ENCODE results near the gene COX11.

The COX11 gene

GRCh38 chr17:54976316-54976715, 7.9 kb upstream of the COX11 start:
- Mint-ChIP-seq H3K4me1 (ENCODE audit: low read depth) (peaks cover 8% of the 10 kb centered on the region), H3K36me3 (ENCODE audit: low read depth) (peaks cover 4% of the 10 kb centered on the region), H3K27ac (no peak overlapping the region), H3K27me3 (ENCODE audit: low read depth) (no peaks in the 10 kb centered on the region), H3K9me3 (peaks cover 13% of the 10 kb centered on the region), H3K4me3 (no peak overlapping the region)
- no peak for DNase-seq (ENCODE audit: low spot score)

GRCh38 chr17:54974759-54975158, 6.3 kb upstream of the COX11 start:
- Mint-ChIP-seq H3K36me3 (ENCODE audit: low read depth) (peaks cover 4% of the 10 kb centered on the region), H3K4me1 (ENCODE audit: low read depth) (peaks cover 13% of the 10 kb centered on the region), H3K27me3 (ENCODE audit: low read depth) (no peaks in the 10 kb centered on the region), H3K9me3 (peaks cover 6% of the 10 kb centered on the region), H3K27ac (no peak overlapping the region), H3K4me3 (no peak overlapping the region)
- DNase-seq (ENCODE audit: low spot score) = no peak

GRCh38 chr17:54972406-54973138, 4.1 kb upstream of the COX11 start:
- no peak overlapping the region for H3K4me3 Mint-ChIP-seq
- H3K9me3 Mint-ChIP-seq = no peaks in the 10 kb centered on the region
- H3K27ac Mint-ChIP-seq = no peak overlapping the region
- peaks cover 13% of the 10 kb centered on the region for H3K4me1 Mint-ChIP-seq (ENCODE audit: low read depth)
- no peak for DNase-seq (ENCODE audit: low spot score)
- H3K36me3 Mint-ChIP-seq (ENCODE audit: low read depth) = no peaks in the 10 kb centered on the region
- no peaks in the 10 kb centered on the region for H3K27me3 Mint-ChIP-seq (ENCODE audit: low read depth)

- no peak overlapping the region for H3K4me3 Mint-ChIP-seq
- H3K27ac Mint-ChIP-seq = no peak overlapping the region
- peaks cover 16% of the 10 kb centered on the region for H3K4me1 Mint-ChIP-seq (ENCODE audit: low read depth)
- no peaks in the 10 kb centered on the region for H3K27me3 Mint-ChIP-seq (ENCODE audit: low read depth)
- DNase-seq (ENCODE audit: low spot score) = no peak
- H3K9me3 Mint-ChIP-seq = no peaks in the 10 kb centered on the region
- H3K36me3 Mint-ChIP-seq (ENCODE audit: low read depth) = no peaks in the 10 kb centered on the region
Observed at GRCh38 chr17:54971901-54972300, 3.4 kb upstream of the COX11 start.

- Mint-ChIP-seq H3K4me1 (ENCODE audit: low read depth) (peaks cover 22% of the 10 kb centered on the region), H3K9me3 (no peaks in the 10 kb centered on the region), H3K4me3 (no peak overlapping the region), H3K27me3 (ENCODE audit: low read depth) (no peaks in the 10 kb centered on the region), H3K36me3 (ENCODE audit: low read depth) (peaks cover 2% of the 10 kb centered on the region), H3K27ac (no peak overlapping the region)
- DNase-seq (ENCODE audit: low spot score) = no peak
Observed at GRCh38 chr17:54971147-54971546, 2.7 kb upstream of the COX11 start.

- Mint-ChIP-seq H3K27me3 (ENCODE audit: low read depth) (no peaks in the 10 kb centered on the region), H3K4me3 (no peak overlapping the region)
- DNase-seq (ENCODE audit: low spot score) = no peak
Observed at GRCh38 chr17:54969658-54970572, 1.5 kb upstream of the COX11 start.

GRCh38 chr17:54968988-54969332, 506 bp upstream of the COX11 start:
- Mint-ChIP-seq H3K9me3 (no peaks in the 10 kb centered on the region), H3K4me1 (ENCODE audit: low read depth) (peaks cover 19% of the 10 kb centered on the region), H3K36me3 (ENCODE audit: low read depth) (peaks cover 2% of the 10 kb centered on the region)

More at GRCh38 chr17:54969658-54970572, 1.5 kb upstream of the COX11 start:
- H3K27ac Mint-ChIP-seq = no peak overlapping the region
- H3K36me3 Mint-ChIP-seq (ENCODE audit: low read depth) = peaks cover 2% of the 10 kb centered on the region
- peaks cover 19% of the 10 kb centered on the region for H3K4me1 Mint-ChIP-seq (ENCODE audit: low read depth)
- no peaks in the 10 kb centered on the region for H3K9me3 Mint-ChIP-seq

GRCh38 chr17:54967621-54968261, 713 bp downstream of the COX11 start:
- Mint-ChIP-seq H3K9me3 (no peaks in the 10 kb centered on the region), H3K4me1 (ENCODE audit: low read depth) (peaks cover 19% of the 10 kb centered on the region), H3K27ac (no peak overlapping the region), H3K27me3 (ENCODE audit: low read depth) (no peaks in the 10 kb centered on the region), H3K4me3 (no peak overlapping the region), H3K36me3 (ENCODE audit: low read depth) (peaks cover 7% of the 10 kb centered on the region)
- DNase-seq (ENCODE audit: low spot score) = peak; percentile 43

More at GRCh38 chr17:54968988-54969332, 506 bp upstream of the COX11 start:
- no peak overlapping the region for H3K27ac Mint-ChIP-seq
- H3K4me3 Mint-ChIP-seq = no peak overlapping the region
- no peak for DNase-seq (ENCODE audit: low spot score)
- H3K27me3 Mint-ChIP-seq (ENCODE audit: low read depth) = no peaks in the 10 kb centered on the region

GRCh38 chr17:54956791-54957190, 11.7 kb downstream of the COX11 start:
- no peak overlapping the region for H3K27ac Mint-ChIP-seq
- H3K27me3 Mint-ChIP-seq (ENCODE audit: low read depth) = no peaks in the 10 kb centered on the region

GRCh38 chr17:54951286-54951685, 17.2 kb downstream of the COX11 start:
- peaks cover 12% of the 10 kb centered on the region for H3K4me1 Mint-ChIP-seq (ENCODE audit: low read depth)
- H3K36me3 Mint-ChIP-seq (ENCODE audit: low read depth) = peaks cover 1% of the 10 kb centered on the region
- no peaks in the 10 kb centered on the region for H3K9me3 Mint-ChIP-seq
- no peak overlapping the region for H3K4me3 Mint-ChIP-seq
- no peak for DNase-seq (ENCODE audit: low spot score)
- peaks cover 2% of the 10 kb centered on the region for H3K27me3 Mint-ChIP-seq (ENCODE audit: low read depth)
- H3K27ac Mint-ChIP-seq = no peak overlapping the region

More at GRCh38 chr17:54956791-54957190, 11.7 kb downstream of the COX11 start:
- no peak for DNase-seq (ENCODE audit: low spot score)
- no peaks in the 10 kb centered on the region for H3K9me3 Mint-ChIP-seq
- H3K36me3 Mint-ChIP-seq (ENCODE audit: low read depth) = peaks cover 24% of the 10 kb centered on the region
- H3K4me3 Mint-ChIP-seq = no peak overlapping the region
- no peaks in the 10 kb centered on the region for H3K4me1 Mint-ChIP-seq (ENCODE audit: low read depth)

- peaks cover 19% of the 10 kb centered on the region for H3K4me1 Mint-ChIP-seq (ENCODE audit: low read depth)
- DNase-seq (ENCODE audit: low spot score) = no peak
- H3K36me3 Mint-ChIP-seq (ENCODE audit: low read depth) = peaks cover 1% of the 10 kb centered on the region
Observed at GRCh38 chr17:54950116-54950515, 18.3 kb downstream of the COX11 start.

GRCh38 chr17:54948380-54948779, 20.1 kb downstream of the COX11 start:
- H3K4me1 Mint-ChIP-seq (ENCODE audit: low read depth) = peaks cover 26% of the 10 kb centered on the region
- no peak overlapping the region for H3K4me3 Mint-ChIP-seq
- H3K27me3 Mint-ChIP-seq (ENCODE audit: low read depth) = peaks cover 2% of the 10 kb centered on the region
- peaks cover 1% of the 10 kb centered on the region for H3K36me3 Mint-ChIP-seq (ENCODE audit: low read depth)
- DNase-seq (ENCODE audit: low spot score) = peak; percentile 8
- no peak overlapping the region for H3K27ac Mint-ChIP-seq
- no peaks in the 10 kb centered on the region for H3K9me3 Mint-ChIP-seq

More at GRCh38 chr17:54950116-54950515, 18.3 kb downstream of the COX11 start:
- H3K9me3 Mint-ChIP-seq = no peaks in the 10 kb centered on the region
- H3K27ac Mint-ChIP-seq = no peak overlapping the region
- H3K4me3 Mint-ChIP-seq = no peak overlapping the region
- H3K27me3 Mint-ChIP-seq (ENCODE audit: low read depth) = peaks cover 2% of the 10 kb centered on the region

- peaks cover 2% of the 10 kb centered on the region for H3K27me3 Mint-ChIP-seq (ENCODE audit: low read depth)
- H3K4me1 Mint-ChIP-seq (ENCODE audit: low read depth) = peaks cover 26% of the 10 kb centered on the region
- H3K27ac Mint-ChIP-seq = no peak overlapping the region
- H3K9me3 Mint-ChIP-seq = no peaks in the 10 kb centered on the region
- no peak overlapping the region for H3K4me3 Mint-ChIP-seq
- H3K36me3 Mint-ChIP-seq (ENCODE audit: low read depth) = peaks cover 1% of the 10 kb centered on the region
- DNase-seq (ENCODE audit: low spot score) = no peak
Observed at GRCh38 chr17:54947396-54947795, 21.1 kb downstream of the COX11 start.

- H3K4me1 Mint-ChIP-seq (ENCODE audit: low read depth) = peaks cover 26% of the 10 kb centered on the region
- no peak overlapping the region for H3K27ac Mint-ChIP-seq
- peaks cover 1% of the 10 kb centered on the region for H3K36me3 Mint-ChIP-seq (ENCODE audit: low read depth)
- H3K4me3 Mint-ChIP-seq = no peak overlapping the region
- peaks cover 2% of the 10 kb centered on the region for H3K27me3 Mint-ChIP-seq (ENCODE audit: low read depth)
- DNase-seq (ENCODE audit: low spot score) = no peak
- no peaks in the 10 kb centered on the region for H3K9me3 Mint-ChIP-seq
Observed at GRCh38 chr17:54945671-54946070, 22.8 kb downstream of the COX11 start.

Data from T-helper 2 cell treated with Interferon-gamma antibody and Interleukin-4, amounts not matched to agents 5 μg/mL and 100 μg/mL, for 36 hours (primary cell).